Ovary (tissue), 9 donors: ENCODE data around the gene OR2H1. TPM values are rescaled to one million over a fixed set of nuclear protein-coding genes. Genes with fewer than 3 reads are reported as not detected.

Experiments used
- DNase-seq, 5 donors: peaks; one replicate each; pipeline ENCODE4 v3.0.0-alpha.2; 2019 to 2020
- H3K27ac ChIP-seq, 2 donors: fragments of 200-600 bp; one replicate each; pipeline versions ENCODE4 v1.5.1 to v1.8.0; 2019 to 2022
- H3K27me3 ChIP-seq: fragments of 200-600 bp; one replicate; pipeline ENCODE4 v1.8.0; 2022
- H3K36me3 ChIP-seq: fragments of 200-600 bp; sonication (generic); one replicate; pipeline ENCODE4 v1.5.1; 2019
- H3K4me1 ChIP-seq: one replicate; pipeline ENCODE4 v1.8.1; 2013; ENCODE audit warnings: mild to moderate bottlenecking, moderate library complexity; ENCODE audit not compliant: insufficient read depth
- H3K4me3 ChIP-seq: fragments of 200-600 bp; sonication (generic); one replicate; pipeline ENCODE4 v1.5.1; 2017
- H3K9me3 ChIP-seq, 2 donors: fragments of 200-600 bp in 1 of 2; sonication (generic) in 1 of 2; one replicate each; pipeline versions ENCODE4 v1.5.1 to v1.8.1; 2013 to 2019; ENCODE audit warnings: mild to moderate bottlenecking in 1 of 2, moderate library complexity in 1 of 2
- EP300 ChIP-seq: sonication (generic); formaldehyde crosslinking; IDR thresholded peaks from one replicate; pipeline ENCODE4 v1.6.1; 2017; ENCODE audit warnings: antibody characterized with exemption
- POLR2A ChIP-seq: fragments of 450-650 bp; IDR thresholded peaks from one replicate; pipeline ENCODE4 v1.6.1; 2017; ENCODE audit warnings: antibody characterized with exemption, mild to moderate bottlenecking, moderate library complexity
- WGBS, 3 donors: extraction: QIAGEN DNeasy Blood & Tissue Kit in 1 of 3; methylation state at CpG; one replicate each; pipeline versions ENCODE4 v1.1.5 to v1.1.7; 2013 to 2017; 5-methylcytosine and 5-hydroxymethylcytosine counted together
- intact Hi-C, 4 donors: fragments of 100-400 bp; cut with DNase I; formaldehyde crosslinking; loops; one replicate each; pipeline versions ENCODE4 v1.11.0 to v1.15.1; 2022 to 2023
- polyA plus RNA-seq, 2 donors: library from polyadenylated mRNA; stranded (reverse); fragments of 200-250 nt in 1 of 2; fragments of 350-450 nt in 1 of 2; fragmentation: Illumina TruSeq in 1 of 2; extraction: RNeasy Lipid Tissue Mini Kit (QIAGEN cat#74804) in 1 of 2; gene quantifications; one replicate each; pipeline ENCODE4 v1.2.3, GENCODE V29; 2013 to 2014
- total RNA-seq, 7 donors: library from RNA; depleted of rRNA in 2 of 7; stranded (reverse); fragments of >200 nt in 2 of 7; fragmentation: NEBNext Ultra II Directional in 3 of 7; extraction: Animal tissue kit (Norgen Biotek cat#: 25700) in 3 of 7; gene quantifications; one replicate each; pipeline versions ENCODE4 v1.1.0 to v1.2.4, GENCODE V29; 2016 to 2023
- TF ChIP-seq, protein P1 (sequence below), 3 donors: fragments of 450-650 bp in 2 of 3; fragments of 200-600 bp in 1 of 3; IDR thresholded peaks; one replicate each; pipeline versions ENCODE4 v1.5.1 to v1.8.0; 2016 to 2022; ENCODE audit warnings: antibody characterized with exemption in 3 of 3, mild to moderate bottlenecking in 1 of 3
- donor health status: DM: no; HTN: no; CAD: no; lungs with moderate emphysema.
- donor health status: DM: no; HTN: no; CAD: no.
- donor health status: Bipolar disorder and iron deficiency.
- donor health status: DM: yes; HTN: yes; CAD: no.
- donor health status: DM: no; HTN: no; CAD: no.
- donor health status: DM: yes; HTN: yes; CAD: no.

The OR2H1 gene
- total and polyA plus RNA-seq, 9 donors, result not detected

DNA sequence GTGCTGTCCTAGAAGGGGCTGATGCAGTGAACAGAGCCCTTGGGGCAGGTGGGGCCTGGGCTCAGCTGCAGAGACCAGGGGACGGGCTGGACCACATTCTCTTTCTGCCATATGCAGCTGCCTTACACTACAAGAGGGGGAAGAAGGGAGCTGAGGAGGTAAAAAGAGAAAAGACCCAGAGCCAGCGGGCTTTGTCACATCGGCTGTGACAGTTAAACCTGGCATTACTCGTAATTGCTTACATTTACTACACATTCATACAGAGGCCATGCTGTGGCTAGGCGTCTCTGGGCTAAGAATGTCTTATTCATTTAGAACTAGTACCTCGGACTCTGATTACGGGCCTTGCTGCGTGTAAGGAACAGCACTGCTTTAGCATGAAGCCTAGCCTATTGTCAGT, 43.6 kb downstream of the OR2H1 start:
- H3K27ac ChIP-seq, result no peak overlapping the region
- H3K4me3 ChIP-seq, result no peak overlapping the region
- no peak for DNase-seq
- intact Hi-C loops, result no loop called here
- H3K9me3 ChIP-seq, result no peaks in the 10 kb centered on the region
- WGBS, 3 donors, result 79 to 86% (median 82%) methylated on average over 8 of the region's 8 CpGs
- no peaks in the 10 kb centered on the region for H3K36me3 ChIP-seq
- H3K27me3 ChIP-seq, result no peaks in the 10 kb centered on the region
- H3K4me1 ChIP-seq, result no peaks in the 10 kb centered on the region
- no peak for TF ChIP-seq POLR2A
- TF ChIP-seq EP300, result no peak
- TF ChIP-seq, protein P1, sequence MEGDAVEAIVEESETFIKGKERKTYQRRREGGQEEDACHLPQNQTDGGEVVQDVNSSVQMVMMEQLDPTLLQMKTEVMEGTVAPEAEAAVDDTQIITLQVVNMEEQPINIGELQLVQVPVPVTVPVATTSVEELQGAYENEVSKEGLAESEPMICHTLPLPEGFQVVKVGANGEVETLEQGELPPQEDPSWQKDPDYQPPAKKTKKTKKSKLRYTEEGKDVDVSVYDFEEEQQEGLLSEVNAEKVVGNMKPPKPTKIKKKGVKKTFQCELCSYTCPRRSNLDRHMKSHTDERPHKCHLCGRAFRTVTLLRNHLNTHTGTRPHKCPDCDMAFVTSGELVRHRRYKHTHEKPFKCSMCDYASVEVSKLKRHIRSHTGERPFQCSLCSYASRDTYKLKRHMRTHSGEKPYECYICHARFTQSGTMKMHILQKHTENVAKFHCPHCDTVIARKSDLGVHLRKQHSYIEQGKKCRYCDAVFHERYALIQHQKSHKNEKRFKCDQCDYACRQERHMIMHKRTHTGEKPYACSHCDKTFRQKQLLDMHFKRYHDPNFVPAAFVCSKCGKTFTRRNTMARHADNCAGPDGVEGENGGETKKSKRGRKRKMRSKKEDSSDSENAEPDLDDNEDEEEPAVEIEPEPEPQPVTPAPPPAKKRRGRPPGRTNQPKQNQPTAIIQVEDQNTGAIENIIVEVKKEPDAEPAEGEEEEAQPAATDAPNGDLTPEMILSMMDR (IDR thresholded peaks at IDR 0.05), result no peak

DNA sequence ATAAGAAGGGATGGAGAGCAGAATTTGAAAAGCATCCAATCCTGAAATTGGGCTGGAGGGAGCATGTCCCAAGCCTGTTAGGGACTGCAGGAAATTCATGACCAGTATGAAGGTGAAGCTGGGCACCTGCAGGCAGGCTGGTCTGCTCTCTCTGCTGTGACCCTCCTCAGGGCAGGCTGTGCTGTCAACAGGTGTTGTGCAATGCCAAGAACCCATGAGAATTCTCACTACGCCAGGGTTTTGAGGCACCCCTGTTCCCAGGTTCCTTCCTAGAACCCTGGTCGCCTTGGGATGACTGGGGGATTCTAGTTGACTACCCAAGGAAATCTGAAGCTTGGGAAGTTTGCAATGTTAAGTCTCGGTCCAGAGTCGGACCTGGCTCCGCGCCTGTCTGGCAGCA, 44.2 kb downstream of the OR2H1 start:
- no peaks in the 10 kb centered on the region for H3K4me1 ChIP-seq
- no peak overlapping the region for H3K4me3 ChIP-seq
- TF ChIP-seq, protein P1 (IDR thresholded peaks at IDR 0.05), result no peak
- TF ChIP-seq POLR2A (no peak), EP300 (no peak)
- H3K27ac ChIP-seq, result no peak overlapping the region
- 80 to 95% (median 87%) methylated on average over 6 of the region's 6 CpGs for WGBS, 3 donors
- intact Hi-C loops, result no loop called here
- DNase-seq, result no peak
- no peaks in the 10 kb centered on the region for H3K36me3 ChIP-seq
- no peaks in the 10 kb centered on the region for H3K27me3 ChIP-seq
- no peaks in the 10 kb centered on the region for H3K9me3 ChIP-seq

DNA sequence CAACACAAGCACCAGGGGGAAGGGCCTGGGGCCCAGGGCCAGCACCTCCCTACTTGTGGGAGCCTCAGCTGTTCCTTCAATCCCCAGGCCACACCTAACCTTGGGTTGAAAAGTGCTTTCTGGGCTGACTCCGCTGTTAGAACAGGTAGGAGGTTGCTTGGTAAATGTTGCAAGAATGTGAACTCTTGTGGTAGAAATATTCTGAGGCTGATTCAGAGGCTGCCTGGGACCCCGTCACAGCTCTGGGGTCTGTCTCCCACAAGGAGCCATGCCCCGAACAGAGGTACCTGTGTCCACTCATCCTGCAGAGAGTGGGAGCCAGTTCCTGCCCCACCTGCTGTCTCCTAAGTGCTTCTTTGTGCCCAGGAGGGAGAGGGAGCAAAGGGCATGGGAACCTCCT, 45.2 kb downstream of the OR2H1 start:
- no peaks in the 10 kb centered on the region for H3K27me3 ChIP-seq
- TF ChIP-seq POLR2A (no peak), EP300 (no peak)
- TF ChIP-seq, protein P1 (IDR thresholded peaks at IDR 0.05), result no peak
- no peaks in the 10 kb centered on the region for H3K4me1 ChIP-seq
- no peak overlapping the region for H3K4me3 ChIP-seq
- 73 to 88% (median 82%) methylated on average over 3 of the region's 3 CpGs for WGBS, 3 donors
- no peak overlapping the region for H3K27ac ChIP-seq
- DNase-seq, result no peak
- intact Hi-C loops, result no loop called here
- H3K36me3 ChIP-seq, result no peaks in the 10 kb centered on the region
- no peaks in the 10 kb centered on the region for H3K9me3 ChIP-seq

DNA sequence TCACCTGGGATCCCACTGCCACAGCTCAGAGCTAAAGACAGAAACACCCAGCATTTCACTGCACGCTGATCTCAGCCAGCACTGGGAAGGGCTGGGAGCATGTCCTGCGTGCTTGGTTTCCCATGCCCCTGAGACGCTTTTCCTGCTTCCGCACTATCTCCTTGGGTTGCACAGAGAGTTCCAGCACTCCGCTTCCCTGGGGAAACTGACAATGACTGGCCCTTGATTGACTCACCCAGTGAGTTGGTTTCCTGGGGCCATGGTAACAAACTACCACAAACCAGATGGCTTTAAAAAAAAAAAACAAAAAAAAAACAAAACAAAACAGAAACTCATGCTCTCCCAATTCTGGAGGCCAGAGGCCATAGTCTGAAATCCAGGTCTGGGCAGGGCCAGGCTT, 45.6 kb downstream of the OR2H1 start:
- intact Hi-C loops, result no loop called here
- Histone ChIP-seq H3K36me3 (no peaks in the 10 kb centered on the region), H3K9me3 (no peaks in the 10 kb centered on the region), H3K27ac (no peak overlapping the region), H3K4me1 (no peaks in the 10 kb centered on the region), H3K4me3 (no peak overlapping the region), H3K27me3 (no peaks in the 10 kb centered on the region)
- 85 to 86% (median 85%) methylated on average over 5 of the region's 5 CpGs for WGBS, 3 donors
- TF ChIP-seq POLR2A (no peak), EP300 (no peak)
- TF ChIP-seq, protein P1 (IDR thresholded peaks at IDR 0.05), result no peak
- no peak for DNase-seq

DNA sequence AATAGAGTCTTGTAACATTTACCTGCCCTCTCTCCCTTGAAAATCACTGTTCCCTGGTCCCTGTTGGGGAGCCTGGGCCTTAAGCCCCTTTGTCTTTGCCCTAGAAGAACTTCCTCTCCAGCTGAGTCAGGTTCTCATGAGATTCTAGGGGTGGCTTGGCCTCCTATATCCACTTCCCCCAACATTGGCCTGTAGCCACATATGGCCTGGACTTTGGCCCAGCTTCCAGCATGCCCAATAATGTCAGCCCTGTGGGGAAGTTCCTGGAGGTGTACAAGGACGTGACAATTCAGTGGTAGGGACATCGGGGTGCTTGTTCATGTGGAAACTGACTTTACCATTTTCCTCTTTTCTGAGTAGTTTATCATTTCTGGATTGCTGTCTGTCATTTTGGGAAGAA, 48.0 kb downstream of the OR2H1 start:
- Histone ChIP-seq H3K27ac (no peak overlapping the region), H3K4me3 (no peak overlapping the region), H3K36me3 (no peaks in the 10 kb centered on the region), H3K4me1 (no peaks in the 10 kb centered on the region), H3K9me3 (no peaks in the 10 kb centered on the region), H3K27me3 (no peaks in the 10 kb centered on the region)
- intact Hi-C loops, result no loop called here
- TF ChIP-seq POLR2A, result no peak
- TF ChIP-seq, protein P1 (IDR thresholded peaks at IDR 0.05), result no peak
- no peak for TF ChIP-seq EP300
- WGBS, 3 donors, result 60 to 70% (median 68%) methylated on average over 2 of the region's 2 CpGs
- no peak for DNase-seq
